A549 (cell line): ENCODE data around the gene SIVA1. TPM values are rescaled to one million over a fixed set of nuclear protein-coding genes. Genes with fewer than 3 reads are reported as not detected.

Source experiments
- ATAC-seq, 2 experiments: fragments of 200-7000 bp in 1 of 2; fragments of >200 bp in 1 of 2; cut with Nextera tagmentation in 1 of 2; cut with Tn5 transposase in 1 of 2; 3 replicates each; pipeline versions ENCODE4 v1.8.0 to v1.9.1; 2018 to 2020; ENCODE audit warnings: mild to moderate bottlenecking in 1 of 2, moderate library complexity in 1 of 2
- CTCF ChIA-PET: fragments of 300-600 bp; sonication (Branson Sonifier 250); formaldehyde crosslinking; extraction: SDS; loops from one replicate; lab custom pipeline; 2021; ENCODE audit warnings: antibody characterized with exemption, inconsistent platforms; lab: Yijun Ruan, JAX
- POLR2A ChIA-PET: fragments of 350-600 bp; formaldehyde crosslinking; extraction: SDS; loops from one replicate; lab custom pipeline; 2021; ENCODE audit warnings: antibody characterized with exemption, inconsistent platforms; lab: Yijun Ruan, JAX
- DNase-seq, 2 experiments: peaks; one replicate each; pipeline versions ENCODE4 v3.0.0 to v3.0.0-alpha.2; 2011 to 2016; ENCODE audit warnings: low read depth in 1 of 2, low spot score in 1 of 2
- FAIRE-seq: peaks from 2 replicates; lab custom pipeline; 2011; peaks lifted over from hg19 to GRCh38; lab: Jason Lieb, UNC
- H3K27ac ChIP-seq, 2 experiments: fragments of >200 bp; sonication (Bioruptor Twin); formaldehyde crosslinking; 3 replicates each; pipeline ENCODE4 v1.5.1; 2016 to 2017
- H3K4me1 ChIP-seq: fragments of >200 bp; sonication (Bioruptor Twin); formaldehyde crosslinking; 3 replicates; pipeline ENCODE4 v1.6.1; 2016
- H3K4me2 ChIP-seq: fragments of >200 bp; sonication (Bioruptor Twin); formaldehyde crosslinking; 3 replicates; pipeline ENCODE4 v1.6.1; 2016
- H3K4me3 ChIP-seq: fragments of >200 bp; sonication (Bioruptor Twin); formaldehyde crosslinking; 3 replicates; pipeline ENCODE4 v1.5.1; 2016
- H3K9me3 ChIP-seq: fragments of >200 bp; sonication (Bioruptor Twin); formaldehyde crosslinking; 3 replicates; pipeline ENCODE4 v1.6.1; 2016
- BHLHE40 ChIP-seq: IDR thresholded peaks from 2 replicates; pipeline ENCODE4 v1.6.1; 2012; ENCODE audit warnings: low read depth, low read length, inconsistent platforms
- CBX2 ChIP-seq: fragments of 200-600 bp; sonication (generic); IDR thresholded peaks from 2 replicates; pipeline ENCODE4 v1.6.1; 2016; ENCODE audit warnings: low read depth, mild to moderate bottlenecking, borderline replicate concordance
- CEBPB ChIP-seq, 2 experiments: fragments of >200 bp in 1 of 2; sonication (Bioruptor Twin) in 1 of 2; formaldehyde crosslinking in 1 of 2; IDR thresholded peaks; 2 replicates each; pipeline ENCODE4 v1.6.1; 2012 to 2016
- CHD2 ChIP-seq: fragments of 150-350 bp; IDR thresholded peaks from 2 replicates; pipeline ENCODE4 v1.6.1; 2014; ENCODE audit warnings: low read length; ENCODE audit not compliant: partially characterized antibody
- EHMT2 ChIP-seq: fragments of 200-600 bp; sonication (generic); IDR thresholded peaks from 2 replicates; pipeline ENCODE4 v1.6.1; 2016; ENCODE audit warnings: antibody characterized with exemption, low read depth, mild to moderate bottlenecking, moderate library complexity
- FOXS1 ChIP-seq: fragments of 250-450 bp; sonication (Bioruptor Pico); IDR thresholded peaks from 2 replicates; pipeline ENCODE4 v1.5.0; 2020; ENCODE audit warnings: mild to moderate bottlenecking, moderate library complexity
- HEYL ChIP-seq: fragments of 250-450 bp; sonication (Bioruptor Pico); IDR thresholded peaks from 2 replicates; pipeline ENCODE4 v1.8.0; 2021; ENCODE audit warnings: mild to moderate bottlenecking, moderate library complexity
- HOXA7 ChIP-seq: fragments of 250-450 bp; sonication (Bioruptor Pico); IDR thresholded peaks from 2 replicates; pipeline ENCODE4 v1.5.0; 2020; ENCODE audit warnings: mild to moderate bottlenecking, moderate library complexity
- HOXB13 ChIP-seq: fragments of 250-450 bp; sonication (Bioruptor Pico); IDR thresholded peaks from 2 replicates; pipeline ENCODE4 v1.5.0; 2020; ENCODE audit warnings: low read depth, mild to moderate bottlenecking, moderate library complexity
- JUN ChIP-seq, 2 experiments: fragments of >200 bp; sonication (Bioruptor Twin); formaldehyde crosslinking; IDR thresholded peaks; 2 replicates in 1 of 2; 3 replicates in 1 of 2; pipeline ENCODE4 v1.6.1; 2016 to 2017
- JUNB ChIP-seq: fragments of >200 bp; sonication (Bioruptor Twin); formaldehyde crosslinking; IDR thresholded peaks from 2 replicates; pipeline ENCODE4 v1.6.1; 2016
- KDM5A ChIP-seq: fragments of 200-600 bp; sonication (generic); IDR thresholded peaks from 2 replicates; pipeline ENCODE4 v1.6.1; 2016; ENCODE audit warnings: antibody characterized with exemption, mild to moderate bottlenecking
- MYC ChIP-seq: IDR thresholded peaks from 2 replicates; pipeline ENCODE4 v1.6.1; 2012; ENCODE audit warnings: mild to moderate bottlenecking, inconsistent platforms, low read length, improper control_type of control experiment, borderline replicate concordance
- NR3C1 ChIP-seq: fragments of >200 bp; sonication (Bioruptor Twin); formaldehyde crosslinking; IDR thresholded peaks from 3 replicates; pipeline ENCODE4 v1.6.1; 2017
- PHF8 ChIP-seq: fragments of 200-600 bp; sonication (generic); IDR thresholded peaks from 2 replicates; pipeline ENCODE4 v1.6.1; 2016; ENCODE audit warnings: low read depth, mild to moderate bottlenecking, antibody characterized with exemption, moderate library complexity, borderline replicate concordance
- RFX5 ChIP-seq: fragments of 450-650 bp; IDR thresholded peaks from 2 replicates; pipeline ENCODE4 v1.7.1; 2014; ENCODE audit warnings: antibody characterized with exemption, mild to moderate bottlenecking, moderate library complexity
- RNF2 ChIP-seq: fragments of 200-600 bp; sonication (generic); IDR thresholded peaks from 2 replicates; pipeline ENCODE4 v1.6.1; 2016; ENCODE audit warnings: low read depth, mild to moderate bottlenecking, antibody characterized with exemption, moderate library complexity, borderline replicate concordance
- TP53 ChIP-seq: fragments of 250-450 bp; sonication (Bioruptor Pico); IDR thresholded peaks from 2 replicates; pipeline ENCODE4 v1.5.0; 2021; ENCODE audit warnings: mild to moderate bottlenecking, moderate library complexity
- ZSCAN20 ChIP-seq: fragments of 250-450 bp; sonication (Bioruptor Pico); IDR thresholded peaks from 2 replicates; pipeline ENCODE4 v1.8.0; 2022; ENCODE audit warnings: mild to moderate bottlenecking, moderate library complexity
- WGBS: methylation state at CpG from one replicate; pipeline ENCODE4 v1.1.6; 2017; ENCODE audit errors: missing lambda C conversion rate; 5-methylcytosine and 5-hydroxymethylcytosine counted together
- polyA plus RNA-seq, 4 experiments: library from polyadenylated mRNA; depleted of rRNA in 3 of 4; stranded (reverse); fragments of >200 nt; fragmentation: RNase III in 1 of 4; extraction: RNeasy Plus Mini Kit Qiagen cat#74134 plus additional on column Dnase treatment in 1 of 4; gene quantifications; 2 replicates in 3 of 4; 3 replicates in 1 of 4; pipeline ENCODE4 v1.2.3, GENCODE V29; 2011 to 2017
- TF ChIP-seq, protein P1 (sequence below): IDR thresholded peaks from 2 replicates; pipeline ENCODE4 v1.6.1; 2012; ENCODE audit warnings: low read depth, borderline replicate concordance
- TF ChIP-seq, protein P2 (sequence below): IDR thresholded peaks from 2 replicates; pipeline ENCODE4 v1.6.1; 2012
- TF ChIP-seq, protein P3 (sequence below): fragments of 250-450 bp; sonication (Bioruptor Pico); IDR thresholded peaks from 2 replicates; pipeline ENCODE4 v1.5.0; 2020; ENCODE audit warnings: low read depth, mild to moderate bottlenecking, moderate library complexity
- TF ChIP-seq, protein P4 (sequence below): fragments of 200-600 bp; sonication (generic); IDR thresholded peaks from 2 replicates; pipeline ENCODE4 v1.6.1; 2016; ENCODE audit warnings: antibody characterized with exemption, mild to moderate bottlenecking, moderate library complexity

Gene SIVA1
- polyA plus RNA-seq, 2 of the 4 experiments (the other 2 are of a cell fraction), result 90.0 to 169 TPM

DNA sequence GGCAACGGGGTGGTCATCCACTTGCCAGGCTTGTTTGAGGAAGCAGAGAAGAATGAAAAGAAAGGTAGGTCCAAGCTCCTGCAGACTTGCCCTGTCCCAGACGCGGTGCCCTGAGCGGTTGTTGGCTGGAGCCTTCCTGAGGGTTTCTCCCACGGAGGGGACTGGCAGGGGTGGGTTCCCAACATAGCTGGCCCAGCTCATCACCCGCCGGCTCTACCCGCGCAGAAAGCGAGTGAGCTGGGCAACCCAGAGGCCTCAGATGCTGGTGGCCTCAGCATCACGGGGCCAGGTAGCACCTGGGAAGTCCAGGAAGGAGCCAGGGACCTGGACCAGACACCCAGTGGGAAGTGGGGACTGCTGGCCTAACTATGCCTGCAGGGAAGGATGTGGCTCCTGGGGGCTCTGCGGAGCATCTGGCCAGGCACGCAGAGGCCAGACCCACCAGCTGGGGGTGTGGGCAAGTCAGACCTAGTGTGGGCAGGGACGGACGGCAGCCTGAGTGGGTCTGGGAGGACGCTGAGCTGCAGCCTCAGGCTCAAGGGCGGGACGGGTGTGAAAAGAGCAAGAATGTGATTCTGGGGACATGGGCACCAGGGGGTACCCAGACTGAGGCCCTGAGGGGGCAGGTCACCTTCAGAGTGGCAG, 14.4 kb upstream of the SIVA1 start (continued):
- TF ChIP-seq PHF8, result no peak
- TF ChIP-seq HEYL (CRISPR knock-in tag), result no peak

DNA sequence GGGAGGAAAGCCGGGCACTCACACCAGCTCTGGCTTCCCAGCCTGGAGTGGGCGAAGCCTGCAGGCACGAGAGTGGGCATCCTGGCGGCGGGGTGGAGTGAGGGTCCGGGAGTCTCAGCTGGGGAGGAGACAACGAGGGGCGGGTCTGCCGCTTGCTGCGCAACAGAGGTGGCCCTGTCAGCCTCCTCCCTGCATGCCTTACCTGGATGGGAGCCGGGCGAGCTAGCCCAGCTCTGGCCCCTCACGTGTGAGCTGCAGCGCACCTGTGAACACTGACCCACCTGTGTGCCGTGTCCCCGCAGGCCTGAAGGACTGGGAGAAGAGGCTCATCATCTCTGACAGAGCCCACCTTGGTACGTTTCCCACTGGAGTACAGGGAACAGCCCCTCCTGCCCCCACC, 13.9 kb upstream of the SIVA1 start:
- no peak for FAIRE-seq
- POLR2A ChIA-PET, result no interaction called here
- Histone ChIP-seq H3K4me2 (no peak overlapping the region), H3K9me3 (no peaks in the 10 kb centered on the region), H3K4me1 (peaks cover 13% of the 10 kb centered on the region), H3K4me3 (no peak overlapping the region), H3K27ac (no peak overlapping the region)
- 88% methylated on average over 12 of the region's 17 CpGs for WGBS
- TF ChIP-seq CBX2 (no peak), JUN (IDR thresholded peaks at IDR 0.05) (no peak), FOXS1 (no peak), EHMT2 (no peak), HOXA7 (CRISPR knock-in tag) (no peak), JUNB (no peak), NR3C1 (no peak), CEBPB (IDR thresholded peaks at IDR 0.05) (no peak), KDM5A (no peak)
- TF ChIP-seq, protein P1, sequence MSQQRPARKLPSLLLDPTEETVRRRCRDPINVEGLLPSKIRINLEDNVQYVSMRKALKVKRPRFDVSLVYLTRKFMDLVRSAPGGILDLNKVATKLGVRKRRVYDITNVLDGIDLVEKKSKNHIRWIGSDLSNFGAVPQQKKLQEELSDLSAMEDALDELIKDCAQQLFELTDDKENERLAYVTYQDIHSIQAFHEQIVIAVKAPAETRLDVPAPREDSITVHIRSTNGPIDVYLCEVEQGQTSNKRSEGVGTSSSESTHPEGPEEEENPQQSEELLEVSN, result no peak
- TF ChIP-seq, protein P2, sequence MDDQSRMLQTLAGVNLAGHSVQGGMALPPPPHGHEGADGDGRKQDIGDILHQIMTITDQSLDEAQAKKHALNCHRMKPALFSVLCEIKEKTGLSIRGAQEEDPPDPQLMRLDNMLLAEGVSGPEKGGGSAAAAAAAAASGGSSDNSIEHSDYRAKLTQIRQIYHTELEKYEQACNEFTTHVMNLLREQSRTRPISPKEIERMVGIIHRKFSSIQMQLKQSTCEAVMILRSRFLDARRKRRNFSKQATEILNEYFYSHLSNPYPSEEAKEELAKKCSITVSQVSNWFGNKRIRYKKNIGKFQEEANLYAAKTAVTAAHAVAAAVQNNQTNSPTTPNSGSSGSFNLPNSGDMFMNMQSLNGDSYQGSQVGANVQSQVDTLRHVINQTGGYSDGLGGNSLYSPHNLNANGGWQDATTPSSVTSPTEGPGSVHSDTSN, result no peak
- TF ChIP-seq, protein P3, sequence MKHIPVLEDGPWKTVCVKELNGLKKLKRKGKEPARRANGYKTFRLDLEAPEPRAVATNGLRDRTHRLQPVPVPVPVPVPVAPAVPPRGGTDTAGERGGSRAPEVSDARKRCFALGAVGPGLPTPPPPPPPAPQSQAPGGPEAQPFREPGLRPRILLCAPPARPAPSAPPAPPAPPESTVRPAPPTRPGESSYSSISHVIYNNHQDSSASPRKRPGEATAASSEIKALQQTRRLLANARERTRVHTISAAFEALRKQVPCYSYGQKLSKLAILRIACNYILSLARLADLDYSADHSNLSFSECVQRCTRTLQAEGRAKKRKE (CRISPR knock-in tag), result no peak
- no peak for DNase-seq
- no peak for ATAC-seq
- CTCF ChIA-PET, result interaction anchor here (0.6 to 7.0 kb wide), 3 partner anchors 15 to 384 kb away, joined by 3 to 65 read pairs (median 4); partner anchors contain the start of gene ADSS1

DNA sequence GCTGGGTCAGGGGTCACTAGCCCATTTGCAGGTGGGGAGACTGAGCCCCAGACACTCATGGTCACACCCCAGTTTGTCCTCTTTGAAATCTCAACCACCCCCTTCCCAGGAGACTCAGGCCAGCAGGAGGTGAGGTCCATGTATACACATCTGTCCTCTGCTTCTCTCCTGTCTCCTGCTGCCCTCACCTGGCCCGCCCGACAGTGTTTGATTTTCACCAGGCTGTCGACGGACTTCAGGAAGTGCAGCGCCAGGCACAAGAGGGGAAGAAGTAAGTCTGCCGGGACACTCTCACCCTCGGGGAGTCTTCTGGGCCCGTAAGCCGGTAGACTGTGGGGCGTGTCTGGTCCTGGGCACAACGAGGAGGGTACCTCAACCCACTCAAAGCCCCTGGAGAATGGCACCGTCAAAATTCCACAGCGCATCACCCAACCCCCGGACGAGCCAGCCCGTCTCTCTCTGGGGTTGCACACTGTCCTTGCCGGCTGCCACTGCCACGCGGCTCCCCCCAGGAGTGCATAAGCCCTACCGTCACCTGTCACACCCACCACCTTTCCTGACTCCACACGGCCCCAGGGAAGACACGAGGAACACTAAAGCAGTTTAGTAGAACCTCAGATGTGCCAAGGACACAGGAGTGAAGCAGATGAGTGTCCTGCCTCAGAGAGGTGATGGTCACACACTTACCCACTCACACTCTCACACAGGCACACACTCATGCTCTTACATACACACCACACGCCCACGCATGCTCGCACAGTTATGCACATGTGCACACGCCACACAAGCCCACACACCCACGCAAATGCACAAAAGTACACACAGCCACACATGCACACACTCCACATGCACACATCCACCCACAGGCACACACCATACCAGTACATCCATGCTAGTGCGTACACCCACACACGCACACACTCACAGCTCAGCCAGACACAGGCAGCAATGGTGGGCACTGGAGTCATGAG, 13.1 kb upstream of the SIVA1 start:
- Histone ChIP-seq H3K9me3 (no peaks in the 10 kb centered on the region), H3K4me2 (no peak overlapping the region), H3K27ac (no peak overlapping the region), H3K4me1 (0 out of 3 replicates have a peak, but pooled peaks cover 6% of the 10 kb centered on the region), H3K4me3 (no peak overlapping the region)
- WGBS, result 86% methylated on average over 23 of the region's 29 CpGs
- no peak for FAIRE-seq
- ATAC-seq, result no peak
- POLR2A ChIA-PET, result no interaction called here
- CTCF ChIA-PET, result interaction anchor here (0.6 to 7.0 kb wide), 4 partner anchors 12 to 383 kb away, joined by 3 to 65 read pairs (median 4); partner anchors contain the start of gene ADSS1
- no peak for DNase-seq
- TF ChIP-seq RNF2 (no peak), TP53 (CRISPR knock-in tag) (no peak), MYC (no peak), HOXB13 (no peak), NR3C1 (no peak), ZSCAN20 (no peak), BHLHE40 (no peak), RFX5 (no peak), JUN (IDR thresholded peaks at IDR 0.05) (no peak), CHD2 (no peak)
- TF ChIP-seq, protein P1, result no peak
- TF ChIP-seq, protein P4, sequence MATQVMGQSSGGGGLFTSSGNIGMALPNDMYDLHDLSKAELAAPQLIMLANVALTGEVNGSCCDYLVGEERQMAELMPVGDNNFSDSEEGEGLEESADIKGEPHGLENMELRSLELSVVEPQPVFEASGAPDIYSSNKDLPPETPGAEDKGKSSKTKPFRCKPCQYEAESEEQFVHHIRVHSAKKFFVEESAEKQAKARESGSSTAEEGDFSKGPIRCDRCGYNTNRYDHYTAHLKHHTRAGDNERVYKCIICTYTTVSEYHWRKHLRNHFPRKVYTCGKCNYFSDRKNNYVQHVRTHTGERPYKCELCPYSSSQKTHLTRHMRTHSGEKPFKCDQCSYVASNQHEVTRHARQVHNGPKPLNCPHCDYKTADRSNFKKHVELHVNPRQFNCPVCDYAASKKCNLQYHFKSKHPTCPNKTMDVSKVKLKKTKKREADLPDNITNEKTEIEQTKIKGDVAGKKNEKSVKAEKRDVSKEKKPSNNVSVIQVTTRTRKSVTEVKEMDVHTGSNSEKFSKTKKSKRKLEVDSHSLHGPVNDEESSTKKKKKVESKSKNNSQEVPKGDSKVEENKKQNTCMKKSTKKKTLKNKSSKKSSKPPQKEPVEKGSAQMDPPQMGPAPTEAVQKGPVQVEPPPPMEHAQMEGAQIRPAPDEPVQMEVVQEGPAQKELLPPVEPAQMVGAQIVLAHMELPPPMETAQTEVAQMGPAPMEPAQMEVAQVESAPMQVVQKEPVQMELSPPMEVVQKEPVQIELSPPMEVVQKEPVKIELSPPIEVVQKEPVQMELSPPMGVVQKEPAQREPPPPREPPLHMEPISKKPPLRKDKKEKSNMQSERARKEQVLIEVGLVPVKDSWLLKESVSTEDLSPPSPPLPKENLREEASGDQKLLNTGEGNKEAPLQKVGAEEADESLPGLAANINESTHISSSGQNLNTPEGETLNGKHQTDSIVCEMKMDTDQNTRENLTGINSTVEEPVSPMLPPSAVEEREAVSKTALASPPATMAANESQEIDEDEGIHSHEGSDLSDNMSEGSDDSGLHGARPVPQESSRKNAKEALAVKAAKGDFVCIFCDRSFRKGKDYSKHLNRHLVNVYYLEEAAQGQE, result no peak
